Measurements from ENCODE around the gene MMRN2.
"Not testable (repeated sequence)": the region's sequence is repeated elsewhere in the genome, so short reads cannot be mapped to it uniquely, and the experiment has no call there.

The MMRN2 gene

GRCh38 chr10:86954681-86955500 lies 2.5 kb downstream of the MMRN2 start:
- H3K4me3 ChIP-seq (ENCODE audit: low read depth, low read length): no peak overlapping the region
- no peak for DNase-seq (ENCODE audit: low read depth)
- TF ChIP-seq CTCF (IDR thresholded peaks at IDR 0.05; ENCODE audit: low read depth, low read length, missing control alignments): no peak

GRCh38 chr10:86953747-86954680 lies 3.4 kb downstream of the MMRN2 start:
- no peak for DNase-seq (ENCODE audit: low read depth)
- no peak for TF ChIP-seq CTCF (IDR thresholded peaks at IDR 0.05; ENCODE audit: low read depth, low read length, missing control alignments)
- no peak overlapping the region for H3K4me3 ChIP-seq (ENCODE audit: low read depth, low read length)

- DNase-seq (ENCODE audit: low read depth); H3K4me3 ChIP-seq (ENCODE audit: low read depth, low read length): not testable (repeated sequence)
These were observed 4.7 kb downstream of the MMRN2 start for GRCh38 chr10:86952697-86953096.

- no peak overlapping the region for H3K4me3 ChIP-seq (ENCODE audit: low read depth, low read length)
- no peak for DNase-seq (ENCODE audit: low read depth)
- TF ChIP-seq CTCF (IDR thresholded peaks at IDR 0.05; ENCODE audit: low read depth, low read length, missing control alignments): no peak
These were observed 5.3 kb downstream of the MMRN2 start for GRCh38 chr10:86952106-86952505.

- TF ChIP-seq CTCF (IDR thresholded peaks at IDR 0.05; ENCODE audit: low read depth, low read length, missing control alignments): no peak
These were observed 6.1 kb downstream of the MMRN2 start for GRCh38 chr10:86951184-86951761.

GRCh38 chr10:86950349-86950748 lies 7.1 kb downstream of the MMRN2 start:
- DNase-seq (ENCODE audit: low read depth): no peak
- H3K4me3 ChIP-seq (ENCODE audit: low read depth, low read length): no peak overlapping the region
- no peak for TF ChIP-seq CTCF (IDR thresholded peaks at IDR 0.05; ENCODE audit: low read depth, low read length, missing control alignments)

More at GRCh38 chr10:86951184-86951761, 6.1 kb downstream of the MMRN2 start:
- no peak for DNase-seq (ENCODE audit: low read depth)
- no peak overlapping the region for H3K4me3 ChIP-seq (ENCODE audit: low read depth, low read length)

- not testable (repeated sequence) for DNase-seq (ENCODE audit: low read depth)
These were observed 9.6 kb downstream of the MMRN2 start for GRCh38 chr10:86947806-86948205.

More at GRCh38 chr10:86947806-86948205, 9.6 kb downstream of the MMRN2 start:
- H3K4me3 ChIP-seq (ENCODE audit: low read depth, low read length): not testable (repeated sequence)

All from GM12864 (cell line).